OCI-LY7 (cell line): Measurements from ENCODE around the gene FBXL3. TPM values are rescaled to one million over a fixed set of nuclear protein-coding genes. Genes with fewer than 3 reads are reported as not detected.

Experiments used
- BruUV-seq: library from RNA; stranded (reverse); fragments of 400-500 nt; replicated peaks from 2 replicates; lab custom pipeline; 2021; lab: Mats Ljungman, UMichigan
- CTCF ChIA-PET: fragments of 300-600 bp; sonication (Branson Sonifier 250); formaldehyde crosslinking; loops from one replicate; lab custom pipeline; 2022; ENCODE audit warnings: antibody characterized with exemption; ENCODE audit not compliant: unreplicated experiment; lab: Charles Lee
- POLR2A ChIA-PET: fragments of 300-600 bp; sonication (Branson Sonifier 250); formaldehyde crosslinking; loops from one replicate; lab custom pipeline; 2022; ENCODE audit warnings: antibody characterized with exemption; lab: Charles Lee
- DNase-seq: peaks from one replicate; pipeline ENCODE4 v3.0.0-alpha.2; 2015; ENCODE audit warnings: low spot score
- H2AFZ ChIP-seq: fragments of 200-600 bp; sonication (generic), shearing (Covaris generic); 2 replicates; pipeline ENCODE4 v1.6.1; 2014; ENCODE audit warnings: mild to moderate bottlenecking, antibody characterized with exemption, low read length, moderate library complexity
- H3K27ac ChIP-seq: fragments of 200-600 bp; sonication (generic); 2 replicates; pipeline ENCODE4 v1.5.1; 2014; ENCODE audit warnings: mixed run types, low read depth, mild to moderate bottlenecking, moderate library complexity, low read length, inconsistent platforms; ENCODE audit not compliant: poor library complexity, severe bottlenecking
- H3K36me3 ChIP-seq: fragments of 200-600 bp; sonication (generic); 2 replicates; pipeline ENCODE4 v1.6.1; 2014; ENCODE audit warnings: mild to moderate bottlenecking, antibody characterized with exemption, low read length, moderate library complexity, mixed read lengths; ENCODE audit not compliant: insufficient read depth
- H3K4me1 ChIP-seq: fragments of 200-600 bp; sonication (generic); 2 replicates; pipeline ENCODE4 v1.5.1; 2014; ENCODE audit warnings: mild to moderate bottlenecking, low read length; ENCODE audit not compliant: insufficient read depth, poor library complexity, severe bottlenecking
- H3K4me2 ChIP-seq: fragments of 200-600 bp; sonication (generic); 2 replicates; pipeline ENCODE4 v1.6.1; 2014; ENCODE audit warnings: mild to moderate bottlenecking, low read length
- H3K4me3 ChIP-seq: fragments of 200-600 bp; sonication (generic); 2 replicates; pipeline ENCODE4 v1.5.1; 2014; ENCODE audit warnings: mild to moderate bottlenecking, low read depth, low read length; ENCODE audit not compliant: poor library complexity, severe bottlenecking
- H3K79me2 ChIP-seq: fragments of 200-600 bp; sonication (generic); 2 replicates; pipeline ENCODE4 v1.6.1; 2016; ENCODE audit warnings: low read depth, mild to moderate bottlenecking, low read length, moderate library complexity, mixed read lengths; ENCODE audit not compliant: insufficient read depth
- H3K9me2 ChIP-seq: fragments of 200-600 bp; sonication (generic); 2 replicates; pipeline ENCODE4 v1.6.1; 2016; ENCODE audit warnings: mild to moderate bottlenecking, low read length, mixed read lengths; ENCODE audit not compliant: insufficient read depth
- H3K9me3 ChIP-seq: fragments of 200-600 bp; sonication (generic); 2 replicates; pipeline ENCODE4 v1.6.1; 2014; ENCODE audit warnings: mild to moderate bottlenecking, mixed run types, low read length, mixed read lengths
- H4K20me1 ChIP-seq: fragments of 200-600 bp; sonication (generic); 2 replicates; pipeline ENCODE4 v1.6.1; 2014; ENCODE audit warnings: mild to moderate bottlenecking, antibody characterized with exemption, low read length, moderate library complexity, mixed read lengths; ENCODE audit not compliant: insufficient read depth
- CTCF ChIP-seq: fragments of 200-600 bp; sonication (generic); conservative IDR thresholded peaks from 2 replicates; pipeline ENCODE4 v1.5.1; 2014; ENCODE audit warnings: mild to moderate bottlenecking, antibody characterized with exemption, low read length, moderate library complexity, mixed read lengths
- EZH2phosphoT487 ChIP-seq: fragments of 200-600 bp; sonication (generic); IDR thresholded peaks from 2 replicates; pipeline ENCODE4 v1.6.1; 2018; ENCODE audit warnings: low read depth, borderline replicate concordance, mild to moderate bottlenecking, mixed run types, antibody characterized with exemption, low read length, moderate library complexity, mixed read lengths
- intact Hi-C: fragments of 100-400 bp; cut with micrococcal nuclease; formaldehyde crosslinking; loops from one replicate; pipeline ENCODE4 v1.10.0; 2022; ENCODE audit not compliant: unreplicated experiment
- total RNA-seq, 2 experiments: library from RNA; depleted of rRNA in 1 of 2; stranded (reverse); fragments of >200 nt in 1 of 2; shearing (Covaris generic) in 1 of 2; gene quantifications; 2 replicates each; pipeline ENCODE4 v1.2.3, GENCODE V29; 2014 to 2022

Gene FBXL3
- total RNA-seq, 2 experiments from 2014 or later: 21.6 to 25.1 TPM

GRCh38 chr13:76991796-76992547 lies 35.0 kb downstream of the FBXL3 start, which contains the start of gene CLN5:
TSS of gene CLN5 (plus strand) at chr13:76992081. CDS start at chr13:76992099, 18 bp downstream.
- H3K4me1 ChIP-seq: peaks cover 10% of the 10 kb centered on the region
- H3K4me3 ChIP-seq: peak within 1 kb of the TSS; percentile 79
- no peaks in the 10 kb centered on the region for H3K9me2 ChIP-seq
- peak within 1 kb of the TSS; percentile 27 for H3K27ac ChIP-seq
- peak; percentile 96 for DNase-seq
- TF ChIP-seq CTCF (no peak), EZH2phosphoT487 (no peak)
- peaks cover 12% of the 10 kb centered on the region; the same call in 1 of the 2 replicates for H3K36me3 ChIP-seq
- H3K79me2 ChIP-seq: no peaks in the 10 kb centered on the region
- H3K4me2 ChIP-seq: peak within 1 kb of the TSS; percentile 93
- intact Hi-C loops: loop anchor here (1.0 to 5.0 kb wide), 3 partner anchors 35 to 515 kb away; partner anchors contain the start of gene FBXL3
- H4K20me1 ChIP-seq: no peaks in the 10 kb centered on the region
- H2AFZ ChIP-seq: peak within 1 kb of the TSS; percentile 99
- CTCF ChIA-PET: interaction anchor here (1.4 kb wide), 1 partner anchor 10 kb away, joined by 4 read pairs; no protein-coding TSS in a partner anchor
- POLR2A ChIA-PET: interaction anchor here (0.6 to 3.8 kb wide), 10 partner anchors 10 to 1449 kb away, joined by 3 to 28 read pairs (median 5); partner anchors contain the start of gene FBXL3
- BruUV-seq: no TSS peak
- no peaks in the 10 kb centered on the region for H3K9me3 ChIP-seq

- Histone ChIP-seq H3K27ac (peak overlapping the region; percentile 14), H3K4me3 (peak overlapping the region; percentile 79), H3K79me2 (no peaks in the 10 kb centered on the region), H2AFZ (peak overlapping the region; percentile 99), H3K9me2 (no peaks in the 10 kb centered on the region), H3K36me3 (peaks cover 10% of the 10 kb centered on the region; the same call in 1 of the 2 replicates), H3K4me1 (peaks cover 10% of the 10 kb centered on the region), H4K20me1 (no peaks in the 10 kb centered on the region), H3K9me3 (no peaks in the 10 kb centered on the region), H3K4me2 (peak overlapping the region; percentile 93)
- BruUV-seq: TSS peak; percentile 72
- CTCF ChIA-PET: no interaction called here
- POLR2A ChIA-PET: interaction anchor here (0.6 to 3.8 kb wide), 6 partner anchors 11 to 1116 kb away, joined by 3 to 28 read pairs (median 6); partner anchors contain the start of gene FBXL3
- DNase-seq: no peak
- intact Hi-C loops: loop anchor here (1.0 to 5.0 kb wide), 2 partner anchors 34 to 516 kb away; no protein-coding TSS in a partner anchor
- TF ChIP-seq EZH2phosphoT487 (no peak), CTCF (no peak)
These were observed 35.5 kb downstream of the FBXL3 start for GRCh38 chr13:76991432-76991795.
